GM21825 (cell line): ENCODE results near the gene MRFAP1L1.

Source experiments
- ATAC-seq: cut with Tn5 transposase; IDR thresholded peaks from one replicate; pipeline ENCODE4 v1.9.1; 2021; ENCODE audit warnings: mild to moderate bottlenecking, moderate library complexity; ENCODE audit not compliant: unreplicated experiment

The MRFAP1L1 gene

DNA sequence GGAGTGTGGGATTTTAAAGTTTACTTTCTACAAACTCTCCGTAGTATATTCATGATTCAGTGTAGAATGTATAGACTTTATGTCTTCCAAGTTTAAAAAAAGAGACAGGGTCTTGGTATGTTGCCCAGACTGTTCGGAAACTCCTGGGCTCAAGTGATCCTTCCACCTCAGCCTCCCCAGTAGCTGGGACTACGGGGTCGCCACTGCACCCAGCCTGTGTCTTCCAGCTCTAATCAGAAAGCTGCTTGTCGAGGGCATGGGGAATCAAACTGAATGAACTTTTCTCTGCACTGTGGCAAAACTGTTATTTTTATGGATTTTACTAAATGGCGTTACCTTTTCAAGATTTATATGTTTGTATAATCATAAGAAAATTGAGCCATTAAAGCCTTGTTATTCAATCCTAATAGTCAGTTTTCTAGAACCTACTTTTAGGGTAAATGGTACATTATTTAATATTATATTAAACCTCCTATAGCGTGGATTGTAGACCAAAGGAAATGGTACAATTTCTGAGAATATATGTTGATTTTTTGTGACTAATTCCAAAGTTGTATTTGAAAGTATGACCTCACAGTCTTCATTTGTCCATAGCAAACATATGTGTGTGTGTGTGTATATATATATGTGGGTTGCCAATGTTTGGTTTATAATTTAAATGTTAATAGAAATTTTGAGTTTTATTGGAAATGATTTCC lies 7.4 kb upstream of the MRFAP1L1 start:
- ATAC-seq: no peak

DNA sequence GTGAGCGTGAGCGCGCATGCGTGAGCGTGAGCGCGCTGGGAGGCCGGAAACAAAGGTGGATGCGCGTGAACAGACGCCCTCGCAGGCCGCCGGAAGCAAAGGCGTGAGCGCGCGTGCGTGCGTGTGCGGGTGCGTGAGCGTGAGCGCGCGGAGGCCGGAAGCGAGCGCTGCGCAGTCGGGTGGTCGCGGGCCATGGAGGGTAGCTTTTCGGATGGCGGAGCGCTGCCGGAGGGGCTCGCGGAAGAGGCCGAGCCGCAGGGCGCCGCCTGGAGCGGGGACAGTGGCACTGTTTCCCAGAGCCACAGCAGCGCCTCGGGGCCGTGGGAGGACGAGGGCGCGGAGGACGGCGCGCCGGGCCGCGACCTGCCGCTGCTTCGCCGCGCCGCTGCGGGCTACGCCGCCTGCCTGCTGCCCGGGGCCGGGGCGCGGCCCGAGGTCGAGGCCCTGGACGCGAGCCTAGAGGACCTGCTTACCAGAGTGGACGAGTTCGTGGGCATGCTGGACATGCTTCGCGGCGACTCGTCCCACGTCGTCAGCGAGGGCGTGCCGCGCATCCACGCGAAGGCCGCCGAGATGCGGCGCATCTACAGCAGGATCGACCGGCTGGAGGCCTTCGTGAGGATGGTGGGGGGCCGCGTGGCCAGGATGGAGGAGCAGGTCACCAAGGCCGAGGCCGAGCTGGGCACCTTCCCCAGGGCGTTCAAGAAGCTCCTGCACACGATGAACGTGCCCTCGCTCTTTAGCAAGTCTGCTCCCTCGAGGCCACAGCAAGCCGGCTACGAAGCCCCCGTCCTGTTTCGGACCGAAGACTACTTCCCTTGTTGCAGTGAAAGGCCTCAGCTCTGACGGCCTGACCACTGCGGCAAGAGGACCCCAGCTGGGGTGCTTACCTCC lies 6.6 kb upstream of the MRFAP1L1 start, which contains the start of gene BLOC1S4:
BLOC1S4 (plus strand) TSS at position 157 of the 894 bp plus-strand sequence; CDS start at position 193, 36 bp downstream.
- ATAC-seq: peak; percentile 80

DNA sequence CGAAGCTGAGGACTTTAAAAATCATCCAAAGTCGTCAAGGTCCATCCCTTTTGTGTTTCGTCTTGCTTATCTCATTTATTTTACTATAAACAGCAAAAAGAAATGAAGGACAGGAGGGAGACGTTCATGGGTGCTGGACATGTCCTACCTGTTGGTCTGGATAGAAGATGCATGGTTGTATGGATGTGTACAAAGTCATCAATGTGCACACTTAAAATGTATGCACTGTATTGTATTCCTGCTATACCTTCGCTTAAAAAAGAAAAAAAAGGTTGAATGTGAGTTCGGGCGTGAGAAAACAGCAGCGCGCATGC lies 6.0 kb upstream of the MRFAP1L1 start:
- no peak for ATAC-seq

DNA sequence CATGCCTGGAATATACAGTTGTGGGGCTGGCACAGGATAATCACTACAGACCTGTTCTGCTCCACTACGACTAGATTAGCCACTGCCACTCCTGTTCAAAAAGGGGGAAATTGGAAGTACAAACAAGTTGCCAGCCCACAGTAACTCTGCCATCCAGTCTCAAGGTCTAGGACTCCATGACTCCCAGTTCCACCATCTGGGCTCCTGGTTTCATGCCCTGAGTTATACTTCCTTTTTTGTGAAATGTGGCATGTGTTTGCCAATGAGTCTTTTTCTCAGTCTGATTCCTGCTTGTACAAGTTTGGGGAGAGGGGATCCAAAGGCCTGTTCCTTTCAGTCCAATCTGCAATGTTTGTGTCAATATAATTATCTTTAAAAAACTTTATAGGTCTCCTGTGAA lies 5.3 kb upstream of the MRFAP1L1 start:
- no peak for ATAC-seq

- no peak for ATAC-seq
Measured at GRCh38 chr4:6710996-6711395, 1.3 kb upstream of the MRFAP1L1 start.

- ATAC-seq: no peak
Measured at GRCh38 chr4:6710282-6710681, 617 bp upstream of the MRFAP1L1 start.

- no peak for ATAC-seq
Measured at GRCh38 chr4:6706173-6706572, 3.5 kb downstream of the MRFAP1L1 start.

- no peak for ATAC-seq
Measured at GRCh38 chr4:6705646-6706045, 4.0 kb downstream of the MRFAP1L1 start.

- no peak for ATAC-seq
Measured at GRCh38 chr4:6703786-6704185, 5.9 kb downstream of the MRFAP1L1 start.

DNA sequence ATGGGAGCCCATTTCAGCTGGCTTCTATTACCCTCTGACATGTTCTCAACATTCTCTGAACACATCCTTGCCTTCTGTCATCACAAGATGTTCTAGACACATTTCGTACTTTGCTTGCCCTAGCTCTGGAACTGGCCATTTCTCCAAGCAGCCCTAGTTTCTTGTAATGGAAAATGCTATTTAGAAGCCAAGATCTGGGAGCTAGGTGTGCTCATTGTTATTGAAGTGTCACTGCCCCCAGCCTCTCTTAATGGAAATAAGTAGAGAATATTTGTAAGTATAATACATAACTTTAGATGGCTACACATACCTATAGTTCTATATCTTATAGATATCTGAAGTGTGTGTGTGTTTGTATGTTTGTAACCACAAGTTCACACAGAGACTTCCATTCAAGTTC lies 6.9 kb downstream of the MRFAP1L1 start:
- ATAC-seq: no peak

DNA sequence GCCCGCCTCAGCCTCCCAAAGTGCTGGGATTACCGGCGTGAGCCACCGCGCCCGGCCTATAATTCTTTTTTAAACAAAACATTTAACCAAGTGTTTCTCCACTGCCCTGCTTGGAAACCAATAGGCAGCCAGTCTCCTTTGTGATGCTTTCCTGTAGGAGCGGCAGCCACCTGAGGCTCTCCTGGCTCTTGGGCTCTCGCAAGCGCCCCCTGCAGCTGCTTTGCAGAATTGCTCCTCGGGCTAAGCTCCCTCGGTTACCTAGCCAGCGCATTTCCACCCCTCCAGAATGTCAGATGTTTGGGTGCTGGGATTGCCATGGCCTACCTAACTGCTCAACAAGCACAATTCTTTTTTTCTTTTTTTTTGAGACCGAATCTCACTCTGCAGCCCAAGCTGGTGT lies 8.3 kb downstream of the MRFAP1L1 start:
- no peak for ATAC-seq

DNA sequence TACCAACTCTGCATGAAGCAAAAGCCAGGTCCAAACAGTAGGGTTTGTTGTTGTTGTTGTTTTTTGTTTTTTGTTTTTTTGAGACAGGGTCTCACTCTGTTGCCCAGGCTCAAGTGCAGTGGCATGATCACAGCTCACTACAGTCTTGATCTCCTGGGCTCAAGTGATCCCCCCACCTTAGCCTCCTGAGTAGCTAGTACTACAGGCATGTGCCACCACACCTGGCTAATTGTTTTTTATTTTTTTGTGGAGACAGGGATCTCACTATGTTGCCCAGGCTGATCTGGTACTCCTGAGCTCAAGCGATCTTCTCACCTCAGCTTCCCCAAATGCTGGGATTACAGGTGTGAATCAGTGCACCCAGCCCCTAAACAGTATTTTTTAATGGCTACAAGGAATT lies 9.8 kb downstream of the MRFAP1L1 start:
- ATAC-seq: no peak

DNA sequence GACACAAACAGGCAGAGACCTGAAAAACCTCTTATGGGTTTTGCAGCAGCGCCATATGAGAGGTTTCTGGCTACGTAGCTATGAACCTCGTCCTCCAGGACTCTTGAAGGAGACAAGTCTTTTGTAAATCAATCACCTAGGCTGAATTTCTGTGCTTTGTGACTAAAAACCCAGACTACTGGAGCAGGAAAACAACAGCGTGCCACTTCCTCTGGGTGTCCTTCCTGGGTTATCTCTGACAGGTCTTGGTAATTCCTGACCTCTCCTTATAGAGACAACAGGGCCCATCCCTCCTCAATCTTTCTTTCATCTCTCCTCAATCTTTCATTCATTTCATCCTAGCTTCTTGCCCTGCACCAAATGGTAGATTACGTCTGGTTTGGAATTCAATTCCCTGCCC lies 10.3 kb downstream of the MRFAP1L1 start:
- no peak for ATAC-seq

- ATAC-seq: no peak
Measured at GRCh38 chr4:6697131-6697530, 12.5 kb downstream of the MRFAP1L1 start.

GRCh38 chr4:6696611-6697010 lies 13.1 kb downstream of the MRFAP1L1 start:
- no peak for ATAC-seq

- no peak for ATAC-seq
Measured at GRCh38 chr4:6695660-6696610, 13.7 kb downstream of the MRFAP1L1 start.

- ATAC-seq: no peak
Measured at GRCh38 chr4:6694177-6694901, 15.3 kb downstream of the MRFAP1L1 start.

- ATAC-seq: no peak
Measured at GRCh38 chr4:6693231-6694176, 16.2 kb downstream of the MRFAP1L1 start, which contains the start of gene S100P. Gene S100P, plus strand, starts transcription at chr4:6693878. Its CDS starts 55 bp downstream, at chr4:6693933.

- no peak for ATAC-seq
Measured at GRCh38 chr4:6692806-6693205, 16.9 kb downstream of the MRFAP1L1 start.
